Esophagus squamous epithelium (tissue), 5 donors: ENCODE results near the gene GATA2. TPM values are rescaled to one million over a fixed set of nuclear protein-coding genes. Genes with fewer than 3 reads are reported as not detected.

Source experiments
- DNase-seq: peaks from one replicate; lab custom pipeline; 2025; lab: John Stamatoyannopoulos, UW
- H3K27ac ChIP-seq, 4 donors: fragments of 200-600 bp; sonication (generic); one replicate each; pipeline ENCODE4 v1.5.1; 2016 to 2019; ENCODE audit warnings: mild to moderate bottlenecking in 1 of 4
- H3K27me3 ChIP-seq, 4 donors: fragments of 200-600 bp; sonication (generic); 1 replicate in 3 of 4; 2 replicates in 1 of 4; pipeline versions ENCODE4 v1.5.1 to v1.6.0; 2017 to 2021; ENCODE audit warnings: antibody characterized with exemption in 1 of 4
- H3K36me3 ChIP-seq, 3 donors: fragments of 200-600 bp; sonication (generic); one replicate each; pipeline ENCODE4 v1.5.1; 2016 to 2019
- H3K4me1 ChIP-seq, 3 donors: fragments of 200-600 bp; sonication (generic); one replicate each; pipeline ENCODE4 v1.5.1; 2017 to 2019
- H3K4me3 ChIP-seq, 4 donors: fragments of 200-600 bp; sonication (generic); 1 replicate in 3 of 4; 2 replicates in 1 of 4; pipeline ENCODE4 v1.5.1; 2016 to 2019; ENCODE audit warnings: mild to moderate bottlenecking in 2 of 4, moderate library complexity in 1 of 4
- H3K9me3 ChIP-seq, 3 donors: fragments of 200-600 bp; sonication (generic); one replicate each; pipeline ENCODE4 v1.5.1; 2016 to 2019
- CTCF ChIP-seq, 6 experiments: fragments of 450-650 bp in 4 of 6; fragments of 200-600 bp in 2 of 6; sonication (generic) in 2 of 6; IDR thresholded peaks; one replicate each; pipeline ENCODE4 v1.5.1; 2016 to 2019; ENCODE audit warnings: antibody characterized with exemption in 6 of 6, mild to moderate bottlenecking in 4 of 6, moderate library complexity in 4 of 6
- POLR2A ChIP-seq, 4 donors: fragments of 450-650 bp; IDR thresholded peaks; one replicate each; pipeline ENCODE4 v1.6.1; 2017; ENCODE audit warnings: antibody characterized with exemption in 4 of 4, mild to moderate bottlenecking in 4 of 4, moderate library complexity in 3 of 4
- WGBS, 2 donors: methylation state at CpG; one replicate each; pipeline ENCODE4 v1.1.5; 2018; 5-methylcytosine and 5-hydroxymethylcytosine counted together
- intact Hi-C: fragments of 100-400 bp; cut with DNase I; formaldehyde crosslinking; loops from one replicate; pipeline ENCODE4 v1.15.0; 2022
- total RNA-seq, 4 donors: library from RNA; depleted of rRNA; stranded (reverse); fragments of >200 nt; gene quantifications; one replicate each; pipeline ENCODE4 v1.1.0, GENCODE V29; 2016
- donor health status: DM: yes; HTN: yes; CAD: no.

GATA2 gene
- total RNA-seq, 4 donors from 2014 or later, result 1.6 to 12.8 (median 1.9) TPM

DNA sequence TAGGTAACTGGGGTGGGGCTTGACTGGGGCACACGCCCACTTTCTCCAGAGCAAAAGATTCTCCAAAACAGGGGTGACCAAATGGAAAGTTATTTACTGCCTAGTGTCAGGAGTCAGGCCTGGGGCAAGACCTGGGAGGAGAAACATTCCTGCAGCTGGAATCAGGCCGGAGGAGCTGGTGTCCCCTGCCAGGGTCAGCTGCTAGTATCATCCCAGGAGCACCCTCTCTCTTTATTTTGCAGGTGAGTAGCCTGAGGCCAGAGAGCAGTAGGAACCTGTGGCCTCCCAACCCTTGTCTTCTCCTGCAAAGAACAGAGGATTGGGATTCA is 59.2 kb downstream of the GATA2 start:
- H3K4me3 ChIP-seq, result no peak overlapping the region
- peaks cover 7 to 94% (median 10%) of the 10 kb centered on the region in 4 donors for H3K27me3 ChIP-seq
- 38% methylated on average over 1 of the region's 2 CpGs; no CpG with 5 or more reads in 1 of the 2 donors for WGBS, 2 donors
- H3K27ac ChIP-seq, result no peak overlapping the region
- no peak for TF ChIP-seq POLR2A (IDR thresholded peaks at IDR 0.05)
- TF ChIP-seq CTCF (IDR thresholded peaks at IDR 0.05), result no peak
- H3K9me3 ChIP-seq, result no peaks in the 10 kb centered on the region
- H3K36me3 ChIP-seq, result no peaks in the 10 kb centered on the region
- intact Hi-C loops, result loop anchor here (10.0 kb wide), 1 partner anchor 151 kb away; no protein-coding TSS in a partner anchor
- H3K4me1 ChIP-seq, result peaks cover 4 to 14% (median 11%) of the 10 kb centered on the region in 3 donors
- DNase-seq, result no peak

DNA sequence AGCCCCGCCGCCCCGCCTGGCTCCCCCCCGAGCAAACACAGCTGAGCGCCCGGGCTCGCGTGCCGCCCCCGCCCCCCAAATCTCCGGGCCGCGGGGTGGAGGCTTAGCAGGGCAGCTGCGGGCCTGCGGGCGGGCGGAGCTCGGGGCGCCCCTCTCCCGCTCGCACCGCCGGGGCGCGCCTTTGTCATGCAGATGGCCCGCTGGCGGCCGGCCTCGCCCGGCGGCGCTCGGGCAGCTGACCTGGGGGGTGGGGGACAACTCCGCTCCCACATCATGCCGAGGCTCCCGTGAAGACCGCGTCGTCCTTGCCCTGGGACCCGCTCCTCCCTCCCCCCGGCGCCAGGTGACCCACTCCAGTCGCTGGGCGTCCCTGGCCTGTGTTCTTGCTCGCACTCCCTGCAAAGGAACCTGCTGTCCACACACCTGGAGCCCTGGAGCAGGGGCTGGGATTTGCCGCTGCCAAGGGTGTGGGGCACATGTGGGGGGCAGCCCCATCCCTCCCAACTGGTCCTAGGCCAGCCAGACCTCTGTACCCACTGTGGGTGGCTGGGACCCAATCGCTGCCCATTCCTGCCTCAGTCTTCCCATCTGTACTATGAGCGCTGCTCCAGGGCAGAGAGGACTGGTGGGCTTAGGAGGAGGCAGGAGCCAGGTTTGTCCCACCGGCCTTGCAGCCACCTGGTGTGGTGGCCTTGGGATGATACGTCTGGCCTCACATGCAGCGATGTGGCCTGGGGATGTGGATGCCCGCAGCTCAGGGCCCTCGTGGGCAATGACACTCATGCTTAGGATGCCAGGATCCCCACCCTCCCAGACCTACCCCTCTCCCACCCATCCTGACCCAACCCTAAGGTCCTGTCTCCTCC is 59.8 kb downstream of the GATA2 start:
- no peaks in the 10 kb centered on the region for H3K36me3 ChIP-seq
- TF ChIP-seq POLR2A (IDR thresholded peaks at IDR 0.05) (no peak), CTCF (IDR thresholded peaks at IDR 0.05) (no peak)
- H3K27me3 ChIP-seq, result peaks cover 7 to 94% (median 10%) of the 10 kb centered on the region in 4 donors
- intact Hi-C loops, result loop anchor here (10.0 kb wide), 1 partner anchor 152 kb away; no protein-coding TSS in a partner anchor
- DNase-seq, result no peak
- H3K9me3 ChIP-seq, result no peaks in the 10 kb centered on the region
- peaks cover 4 to 14% (median 11%) of the 10 kb centered on the region in 3 donors for H3K4me1 ChIP-seq
- H3K4me3 ChIP-seq, result peak overlapping the region in 3 of 4 donors; percentile 2 to 58 (median 40)
- no peak overlapping the region for H3K27ac ChIP-seq
- WGBS, 2 donors, result 67 to 75% methylated on average over 4 to 6 of the region's 53 CpGs

DNA sequence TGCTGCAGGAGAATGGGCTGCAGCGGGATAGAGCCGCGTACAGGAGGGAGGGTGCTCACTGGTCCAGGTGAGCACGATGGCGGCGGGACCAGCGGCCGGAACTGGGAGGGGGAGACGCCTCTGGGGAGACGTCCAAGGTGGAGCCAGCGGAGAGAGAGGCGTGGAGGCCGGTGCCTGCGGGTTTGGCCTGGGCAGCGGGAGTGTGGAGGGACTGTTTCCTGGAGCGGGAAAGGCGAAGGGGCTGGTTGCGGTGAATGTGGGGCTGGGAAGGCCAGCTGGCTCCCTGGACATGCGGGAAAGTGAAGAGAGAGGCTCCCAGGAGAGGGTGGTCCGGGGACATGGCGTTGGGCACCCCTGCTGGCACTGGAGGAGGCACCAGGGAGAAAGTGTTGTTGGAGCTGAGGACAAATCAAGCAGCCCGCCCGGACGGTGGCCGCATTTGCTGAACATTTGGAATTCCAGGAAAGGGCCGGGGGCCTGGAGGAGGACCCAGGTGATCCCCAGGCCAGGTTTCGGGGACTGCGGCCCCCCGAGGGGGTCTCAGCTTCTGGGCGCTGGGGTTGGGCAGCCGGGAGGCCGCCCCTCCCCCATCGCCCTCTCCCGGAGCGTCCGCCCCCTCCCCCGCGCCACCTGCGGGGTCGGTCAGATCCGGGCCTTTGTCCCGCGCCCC is 60.6 kb downstream of the GATA2 start:
- no peaks in the 10 kb centered on the region for H3K9me3 ChIP-seq
- H3K4me1 ChIP-seq, result peaks cover 4 to 14% (median 11%) of the 10 kb centered on the region in 3 donors
- peak overlapping the region in 3 of 4 donors; percentile 2 to 58 (median 40) for H3K4me3 ChIP-seq
- H3K36me3 ChIP-seq, result no peaks in the 10 kb centered on the region
- H3K27me3 ChIP-seq, result peaks cover 7 to 96% (median 10%) of the 10 kb centered on the region in 4 donors
- 1 to 14% methylated on average over 22 to 24 of the region's 43 CpGs for WGBS, 2 donors
- DNase-seq, result no peak
- TF ChIP-seq CTCF (IDR thresholded peaks at IDR 0.05), result no peak
- TF ChIP-seq POLR2A (IDR thresholded peaks at IDR 0.05), result no peak
- intact Hi-C loops, result loop anchor here (10.0 kb wide), 1 partner anchor 152 kb away; no protein-coding TSS in a partner anchor
- no peak overlapping the region for H3K27ac ChIP-seq

- Histone ChIP-seq H3K9me3 (no peaks in the 10 kb centered on the region), H3K27me3 (peaks cover 7 to 98% (median 10%) of the 10 kb centered on the region in 4 donors), H3K36me3 (no peaks in the 10 kb centered on the region), H3K27ac (no peak overlapping the region), H3K4me3 (no peak overlapping the region), H3K4me1 (peaks cover 4 to 14% (median 11%) of the 10 kb centered on the region in 3 donors)
- 64 to 73% methylated on average over 13 of the region's 13 CpGs for WGBS, 2 donors
- no peak for DNase-seq
- intact Hi-C loops, result loop anchor here (10.0 kb wide), 1 partner anchor 153 kb away; no protein-coding TSS in a partner anchor
- TF ChIP-seq CTCF (IDR thresholded peaks at IDR 0.05), result no peak
- TF ChIP-seq POLR2A (IDR thresholded peaks at IDR 0.05), result no peak
Measured at GRCh38 chr3:128431803-128432300, 61.1 kb downstream of the GATA2 start.
